Peyer's patch (tissue), 4 donors: ENCODE measurements around the gene SMAD5. TPM values are rescaled to one million over a fixed set of nuclear protein-coding genes. Genes with fewer than 3 reads are reported as not detected.

Experiments used
- DNase-seq, 3 donors: peaks; one replicate each; pipeline ENCODE4 v3.0.0-alpha.2; 2017 to 2019
- H3K27ac ChIP-seq, 4 donors: fragments of 200-600 bp; sonication (generic); one replicate each; pipeline ENCODE4 v1.5.1; 2016 to 2019
- H3K27me3 ChIP-seq, 2 donors: fragments of 200-600 bp; sonication (generic); one replicate each; pipeline ENCODE4 v1.5.1; 2019
- H3K36me3 ChIP-seq, 3 donors: fragments of 200-600 bp; sonication (generic); one replicate each; pipeline ENCODE4 v1.5.1; 2016 to 2019
- H3K4me1 ChIP-seq, 4 donors: fragments of 200-600 bp; sonication (generic); one replicate each; pipeline ENCODE4 v1.5.1; 2016 to 2019
- H3K4me3 ChIP-seq, 4 donors: fragments of 200-600 bp; sonication (generic); 1 replicate in 3 of 4; 2 replicates in 1 of 4; pipeline ENCODE4 v1.5.1; 2016 to 2019; ENCODE audit warnings: mild to moderate bottlenecking in 1 of 4
- H3K9me3 ChIP-seq, 4 donors: fragments of 200-600 bp; sonication (generic); one replicate each; pipeline ENCODE4 v1.5.1; 2016 to 2019; ENCODE audit warnings: mild to moderate bottlenecking in 1 of 4
- POLR2A ChIP-seq, 2 donors: fragments of 450-650 bp; IDR thresholded peaks; one replicate each; pipeline ENCODE4 v1.5.1; 2017; ENCODE audit warnings: antibody characterized with exemption in 2 of 2, mild to moderate bottlenecking in 2 of 2, moderate library complexity in 2 of 2
- total RNA-seq, 4 donors: library from RNA; depleted of rRNA; stranded (reverse); fragments of >200 nt; gene quantifications; one replicate each; pipeline ENCODE4 v1.1.0, GENCODE V29; 2016
- TF ChIP-seq, protein P1 (sequence below), 6 experiments: fragments of 450-650 bp in 4 of 6; fragments of 200-600 bp in 2 of 6; sonication (generic) in 1 of 6; IDR thresholded peaks; one replicate each; pipeline ENCODE4 v1.5.1; 2017 to 2019; ENCODE audit warnings: antibody characterized with exemption in 6 of 6, mild to moderate bottlenecking in 3 of 6, moderate library complexity in 1 of 6

The SMAD5 gene
- total RNA-seq, 4 donors from 2014 or later, result 20.0 to 31.4 (median 23.7) TPM

DNA sequence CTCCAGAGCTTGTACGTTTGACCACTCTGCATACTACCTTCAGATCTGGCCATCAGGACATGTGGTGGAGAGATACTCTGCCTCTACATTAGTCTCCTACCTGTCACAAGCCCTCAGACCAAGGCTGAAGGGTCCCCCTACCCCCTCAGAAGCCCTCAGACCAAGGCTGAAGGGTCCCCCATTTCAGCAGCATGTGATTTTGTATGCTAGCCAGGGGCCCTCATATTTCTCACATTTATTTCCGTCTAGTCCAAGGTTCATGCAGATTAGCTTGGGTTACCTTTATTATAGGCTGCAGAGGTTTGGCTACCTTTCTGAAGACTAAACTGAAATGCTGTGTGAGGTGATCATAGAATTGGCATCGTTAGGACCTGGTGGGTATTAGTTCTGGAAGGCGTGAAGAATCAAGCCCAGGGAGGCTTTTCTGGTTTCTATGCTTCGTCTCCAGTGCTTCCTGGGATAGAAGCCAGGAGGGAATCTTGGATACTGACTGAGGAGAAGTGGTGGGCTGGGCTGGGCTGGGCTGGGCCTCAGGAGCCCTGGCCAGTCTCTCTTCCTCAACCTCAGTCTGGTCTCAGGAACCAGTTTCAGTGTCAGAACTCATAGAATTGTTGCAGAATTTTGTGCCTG is 57.6 kb downstream of the SMAD5 start:
- H3K36me3 ChIP-seq, result no peaks in the 10 kb centered on the region
- H3K4me1 ChIP-seq, result peaks cover 0 to 62% (median 3%) of the 10 kb centered on the region in 4 donors
- peak overlapping the region in 2 of 4 donors; percentile 24 to 67 for H3K27ac ChIP-seq
- DNase-seq, result no peak
- no peak overlapping the region for H3K4me3 ChIP-seq
- peaks cover 0 to 7% (median 0%) of the 10 kb centered on the region in 4 donors for H3K9me3 ChIP-seq
- H3K27me3 ChIP-seq, result no peaks in the 10 kb centered on the region
- no peak for TF ChIP-seq POLR2A (IDR thresholded peaks at IDR 0.05)
- TF ChIP-seq, protein P1, sequence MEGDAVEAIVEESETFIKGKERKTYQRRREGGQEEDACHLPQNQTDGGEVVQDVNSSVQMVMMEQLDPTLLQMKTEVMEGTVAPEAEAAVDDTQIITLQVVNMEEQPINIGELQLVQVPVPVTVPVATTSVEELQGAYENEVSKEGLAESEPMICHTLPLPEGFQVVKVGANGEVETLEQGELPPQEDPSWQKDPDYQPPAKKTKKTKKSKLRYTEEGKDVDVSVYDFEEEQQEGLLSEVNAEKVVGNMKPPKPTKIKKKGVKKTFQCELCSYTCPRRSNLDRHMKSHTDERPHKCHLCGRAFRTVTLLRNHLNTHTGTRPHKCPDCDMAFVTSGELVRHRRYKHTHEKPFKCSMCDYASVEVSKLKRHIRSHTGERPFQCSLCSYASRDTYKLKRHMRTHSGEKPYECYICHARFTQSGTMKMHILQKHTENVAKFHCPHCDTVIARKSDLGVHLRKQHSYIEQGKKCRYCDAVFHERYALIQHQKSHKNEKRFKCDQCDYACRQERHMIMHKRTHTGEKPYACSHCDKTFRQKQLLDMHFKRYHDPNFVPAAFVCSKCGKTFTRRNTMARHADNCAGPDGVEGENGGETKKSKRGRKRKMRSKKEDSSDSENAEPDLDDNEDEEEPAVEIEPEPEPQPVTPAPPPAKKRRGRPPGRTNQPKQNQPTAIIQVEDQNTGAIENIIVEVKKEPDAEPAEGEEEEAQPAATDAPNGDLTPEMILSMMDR (IDR thresholded peaks at IDR 0.05), result no peak

GRCh38 chr5:136190904-136191303 is 58.3 kb downstream of the SMAD5 start:
- H3K27me3 ChIP-seq, result no peaks in the 10 kb centered on the region
- no peaks in the 10 kb centered on the region for H3K36me3 ChIP-seq
- peaks cover 0 to 55% (median 3%) of the 10 kb centered on the region in 4 donors for H3K4me1 ChIP-seq

GRCh38 chr5:136191304-136192014 is 58.8 kb downstream of the SMAD5 start:
- DNase-seq, result peak in 1 of 3 donors; percentile 65
- H3K4me3 ChIP-seq, result peak overlapping the region in 3 of 4 donors; percentile 34 to 81 (median 69)
- H3K27ac ChIP-seq, result peak overlapping the region in 2 of 4 donors; percentile 67 to 68
- no peaks in the 10 kb centered on the region for H3K27me3 ChIP-seq
- no peaks in the 10 kb centered on the region for H3K36me3 ChIP-seq
- H3K4me1 ChIP-seq, result peaks cover 0 to 60% (median 3%) of the 10 kb centered on the region in 4 donors
- TF ChIP-seq POLR2A (IDR thresholded peaks at IDR 0.05), result peak in 1 of 2 donors; percentile 41
- TF ChIP-seq, protein P1 (IDR thresholded peaks at IDR 0.05), result no peak
- peaks cover 0 to 7% (median 0%) of the 10 kb centered on the region in 4 donors for H3K9me3 ChIP-seq

More at GRCh38 chr5:136190904-136191303, 58.3 kb downstream of the SMAD5 start:
- no peak for DNase-seq
- peak overlapping the region in 2 of 4 donors; percentile 24 to 67 for H3K27ac ChIP-seq
- no peak for TF ChIP-seq POLR2A (IDR thresholded peaks at IDR 0.05)
- TF ChIP-seq, protein P1 (IDR thresholded peaks at IDR 0.05), result no peak
- H3K4me3 ChIP-seq, result peak overlapping the region in 1 of 4 donors; percentile 81
- H3K9me3 ChIP-seq, result peaks cover 0 to 7% (median 0%) of the 10 kb centered on the region in 4 donors

DNA sequence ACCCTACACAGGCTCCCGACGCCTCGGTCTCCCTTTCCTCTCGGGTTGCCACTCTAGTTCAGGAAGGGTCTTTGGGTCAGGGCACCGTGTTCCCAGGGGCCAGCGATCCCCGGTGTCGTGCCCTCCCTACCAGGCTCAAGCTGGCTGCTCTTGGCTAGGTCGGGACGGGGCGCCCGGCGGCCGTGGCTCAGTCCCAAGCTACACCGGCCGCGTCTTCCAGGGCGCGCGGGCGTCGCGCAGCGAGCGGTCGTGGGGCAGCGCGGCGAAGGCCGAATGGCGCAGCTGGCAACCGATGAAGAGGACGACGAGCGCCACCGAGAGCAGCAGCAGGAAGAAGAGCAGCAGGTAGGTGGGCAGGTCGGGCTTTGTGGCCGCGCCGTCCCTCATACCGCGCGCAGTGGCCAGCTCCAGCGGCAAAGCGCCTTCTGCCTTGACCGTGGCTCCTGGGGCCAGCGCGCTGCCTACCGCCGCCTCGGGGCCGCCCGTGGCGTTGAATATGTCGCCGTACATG is 59.4 kb downstream of the SMAD5 start:
- Histone ChIP-seq H3K27ac (peak overlapping the region in 3 of 4 donors; percentile 32 to 68 (median 63)), H3K9me3 (peaks cover 0 to 7% (median 0%) of the 10 kb centered on the region in 4 donors), H3K36me3 (no peaks in the 10 kb centered on the region), H3K4me3 (peak overlapping the region in 3 of 4 donors; percentile 34 to 81 (median 69)), H3K27me3 (no peaks in the 10 kb centered on the region), H3K4me1 (peaks cover 0 to 66% (median 3%) of the 10 kb centered on the region in 4 donors)
- TF ChIP-seq, protein P1 (IDR thresholded peaks at IDR 0.05), result peak in 1 of 6 experiments; percentile 12
- no peak for TF ChIP-seq POLR2A (IDR thresholded peaks at IDR 0.05)
- DNase-seq, result peak in 1 of 3 donors; percentile 64

- H3K36me3 ChIP-seq, result no peaks in the 10 kb centered on the region
- TF ChIP-seq, protein P1 (IDR thresholded peaks at IDR 0.05), result peak in 1 of 6 experiments; percentile 1
- TF ChIP-seq POLR2A (IDR thresholded peaks at IDR 0.05), result no peak
- H3K4me3 ChIP-seq, result peak within 1 kb of the TSS in 3 of 4 donors; percentile 34 to 81 (median 69)
- H3K4me1 ChIP-seq, result peaks cover 0 to 66% (median 3%) of the 10 kb centered on the region in 4 donors
- DNase-seq, result peak in 2 of 3 donors; percentile 61 to 80
- peaks cover 0 to 7% (median 0%) of the 10 kb centered on the region in 4 donors for H3K9me3 ChIP-seq
- H3K27ac ChIP-seq, result peak within 1 kb of the TSS in 3 of 4 donors; percentile 32 to 68 (median 63)
- H3K27me3 ChIP-seq, result no peaks in the 10 kb centered on the region
Observed at GRCh38 chr5:136192526-136193321, 60.1 kb downstream of the SMAD5 start, which contains the start of gene SMIM32. Gene SMIM32 (minus strand): TSS chr5:136193162. CDS start chr5:136192524, 638 bp downstream.
